ENCODE data around the gene RASSF4. TPM values are rescaled to one million over a fixed set of nuclear protein-coding genes. Genes with fewer than 3 reads are reported as not detected.

Gene RASSF4, protein sequence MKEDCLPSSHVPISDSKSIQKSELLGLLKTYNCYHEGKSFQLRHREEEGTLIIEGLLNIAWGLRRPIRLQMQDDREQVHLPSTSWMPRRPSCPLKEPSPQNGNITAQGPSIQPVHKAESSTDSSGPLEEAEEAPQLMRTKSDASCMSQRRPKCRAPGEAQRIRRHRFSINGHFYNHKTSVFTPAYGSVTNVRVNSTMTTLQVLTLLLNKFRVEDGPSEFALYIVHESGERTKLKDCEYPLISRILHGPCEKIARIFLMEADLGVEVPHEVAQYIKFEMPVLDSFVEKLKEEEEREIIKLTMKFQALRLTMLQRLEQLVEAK
- total RNA-seq (ENCODE audit: insufficient read depth, low replicate concordance), result 16.9 TPM

GRCh38 chr10:44959247-44960087, at the start of gene RASSF4:
Gene RASSF4 (plus strand): TSS chr10:44959802. CDS start chr10:44970203, 10,401 bp downstream.
- peak; percentile 92 for DNase-seq (ENCODE audit: low spot score)

DNA sequence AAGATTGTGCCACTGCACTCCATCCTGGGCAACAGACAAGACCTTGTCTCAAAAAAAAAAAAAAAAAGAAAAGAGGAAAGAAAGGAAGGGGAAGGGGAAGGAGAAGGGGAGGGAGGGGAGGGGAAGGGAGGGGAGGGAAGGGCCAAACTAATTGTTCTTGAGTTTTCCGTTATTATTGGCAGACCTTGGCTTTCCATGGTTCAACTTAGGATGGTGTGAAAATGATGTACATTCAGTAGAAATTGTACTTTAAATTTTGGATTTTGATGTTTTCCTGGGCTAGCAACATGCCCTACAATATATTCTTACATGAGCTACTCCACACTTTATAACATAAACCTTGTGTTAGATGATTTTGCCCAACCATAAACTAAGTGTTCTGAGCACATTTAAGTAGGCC, 49.7 kb upstream of the RASSF4 start:
- no peak for DNase-seq (ENCODE audit: low spot score)

GRCh38 chr10:44910602-44911001, 49.0 kb upstream of the RASSF4 start:
- DNase-seq (ENCODE audit: low spot score), result peak; percentile 65

DNA sequence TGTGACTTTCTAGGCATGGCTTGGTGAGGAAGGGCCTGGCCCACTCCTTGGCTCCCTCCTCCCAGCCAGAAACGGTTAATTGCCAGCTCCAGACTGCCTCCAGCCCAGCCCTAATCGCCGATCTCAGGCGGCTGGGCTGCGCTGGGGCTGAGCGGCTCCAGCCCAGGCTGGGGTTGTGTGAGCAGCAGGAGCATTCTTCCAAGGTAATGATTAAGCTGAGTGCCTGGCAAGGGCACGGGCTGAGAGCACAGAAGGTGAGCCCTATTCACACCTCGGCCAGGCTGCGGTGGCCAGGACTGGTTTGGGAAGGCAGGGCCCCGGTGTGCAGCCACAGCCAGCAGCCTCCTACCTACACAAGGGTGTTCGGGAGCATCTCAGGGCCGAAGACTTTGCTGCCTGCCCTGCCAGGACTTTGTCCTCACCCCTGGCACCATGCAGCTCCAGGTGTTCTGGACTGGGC, 48.5 kb upstream of the RASSF4 start, which contains the start of gene TMEM72:
TSS of gene TMEM72 (plus strand) at position 257 of the 460 bp plus-strand sequence. CDS start at position 433, 176 bp downstream.
- DNase-seq (ENCODE audit: low spot score), result peak; percentile 76

DNA sequence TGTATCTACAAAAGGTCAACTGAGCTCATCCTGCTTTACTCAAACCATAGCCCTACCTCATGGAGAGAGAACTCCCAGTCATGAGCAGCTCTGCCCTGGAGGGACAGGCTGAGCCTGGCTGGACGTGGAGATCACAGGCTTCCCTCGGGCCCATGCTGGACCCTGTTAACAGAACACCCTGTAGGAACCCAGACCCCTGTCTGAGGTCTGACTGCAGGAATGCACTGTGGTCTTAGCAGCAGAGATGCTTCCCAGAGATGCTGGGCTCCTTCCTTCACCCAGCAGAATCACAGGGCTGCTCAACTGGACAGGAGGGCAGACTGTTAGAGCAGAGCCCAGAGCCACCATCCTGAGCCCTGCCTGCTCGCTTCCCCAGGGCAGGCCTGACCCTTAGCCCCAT, 47.7 kb upstream of the RASSF4 start:
- no peak for DNase-seq (ENCODE audit: low spot score)

- peak; percentile 88 for DNase-seq (ENCODE audit: low spot score)
These were observed 46.1 kb upstream of the RASSF4 start for GRCh38 chr10:44913350-44914081.

- no peak for DNase-seq (ENCODE audit: low spot score)
These were observed 44.7 kb upstream of the RASSF4 start for GRCh38 chr10:44914891-44915290.

- DNase-seq (ENCODE audit: low spot score), result no peak
These were observed 43.2 kb upstream of the RASSF4 start for GRCh38 chr10:44916429-44916828.

GRCh38 chr10:44917848-44918247, 41.8 kb upstream of the RASSF4 start:
- no peak for DNase-seq (ENCODE audit: low spot score)

- DNase-seq (ENCODE audit: low spot score), result no peak
These were observed 39.4 kb upstream of the RASSF4 start for GRCh38 chr10:44920252-44920651.

DNA sequence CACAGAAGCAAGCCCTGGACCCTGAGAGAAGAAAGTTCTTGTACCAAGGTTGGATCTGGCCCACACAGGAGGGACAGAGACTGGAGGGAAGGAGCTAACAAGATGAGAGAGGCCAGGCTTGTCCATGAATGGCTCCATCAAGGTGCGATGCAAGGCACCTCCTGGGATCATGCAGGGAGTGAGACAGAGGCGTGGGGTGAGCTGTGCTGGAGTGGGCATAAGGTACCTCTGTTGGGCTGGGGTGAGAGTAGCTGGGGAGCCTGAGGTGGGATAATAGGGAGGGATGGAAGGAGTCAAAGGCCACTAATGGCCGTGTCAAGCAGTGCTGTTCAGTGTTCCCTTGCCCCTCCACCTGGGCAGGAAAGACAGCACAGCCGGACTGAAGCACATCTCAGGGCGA, 38.5 kb upstream of the RASSF4 start:
- no peak for DNase-seq (ENCODE audit: low spot score)

DNA sequence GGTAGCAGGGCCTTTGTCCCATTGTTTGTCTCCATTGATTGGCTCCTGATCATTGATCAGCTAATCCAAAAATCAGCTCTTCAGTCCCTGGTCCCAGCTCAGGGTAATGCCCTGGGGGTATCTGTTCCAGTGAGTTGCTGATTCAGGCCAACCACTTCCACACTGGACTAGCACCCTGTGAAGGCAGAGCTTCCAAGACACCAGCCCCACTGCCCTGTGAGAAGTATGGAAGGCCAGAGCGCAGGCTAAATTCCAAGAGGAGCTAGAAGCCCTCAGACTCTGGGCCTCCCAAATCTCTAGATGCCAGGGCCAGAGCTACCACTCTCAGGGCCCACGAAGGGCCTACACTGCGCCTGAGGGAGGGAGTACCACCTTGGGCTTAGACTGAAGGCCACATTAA, 38.1 kb upstream of the RASSF4 start:
- DNase-seq (ENCODE audit: low spot score), result no peak

GRCh38 chr10:44922021-44922420, 37.6 kb upstream of the RASSF4 start:
- DNase-seq (ENCODE audit: low spot score), result no peak

DNA sequence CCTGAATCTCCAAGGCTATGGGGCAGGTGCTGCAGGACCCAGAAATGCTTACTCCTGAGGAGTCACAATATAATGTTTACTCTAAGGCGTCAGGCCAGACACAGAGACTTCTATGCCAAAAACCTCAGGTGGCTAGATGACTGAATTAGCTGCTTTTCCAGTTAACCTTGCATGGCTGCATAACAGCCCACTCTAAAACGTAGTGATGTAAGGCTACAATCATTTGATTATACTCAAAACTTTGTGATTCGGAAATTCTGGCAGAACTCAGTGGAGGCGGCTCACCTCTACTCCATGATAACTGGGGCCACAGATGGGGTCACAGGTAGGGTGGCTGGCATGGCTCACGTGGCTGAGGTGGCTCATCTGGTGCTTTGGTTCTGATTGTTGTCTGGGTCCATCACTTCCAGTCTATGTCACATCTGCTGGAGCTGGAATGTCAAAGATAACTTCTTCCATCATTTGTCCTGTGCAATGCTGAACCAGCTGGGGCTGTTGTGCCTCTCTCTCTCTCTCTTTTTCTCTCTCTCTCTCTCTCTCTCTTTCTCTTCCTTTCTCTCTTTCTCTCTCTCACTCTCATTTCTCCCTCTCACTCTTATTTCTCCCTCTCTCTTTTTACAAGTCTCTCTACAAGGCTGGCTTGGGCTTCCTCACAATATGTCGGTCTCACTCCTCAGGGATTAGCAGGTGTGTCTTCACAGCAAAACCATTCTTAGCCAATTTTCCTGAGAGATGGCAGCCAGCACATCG, 36.6 kb upstream of the RASSF4 start:
- no peak for DNase-seq (ENCODE audit: low spot score)

DNA sequence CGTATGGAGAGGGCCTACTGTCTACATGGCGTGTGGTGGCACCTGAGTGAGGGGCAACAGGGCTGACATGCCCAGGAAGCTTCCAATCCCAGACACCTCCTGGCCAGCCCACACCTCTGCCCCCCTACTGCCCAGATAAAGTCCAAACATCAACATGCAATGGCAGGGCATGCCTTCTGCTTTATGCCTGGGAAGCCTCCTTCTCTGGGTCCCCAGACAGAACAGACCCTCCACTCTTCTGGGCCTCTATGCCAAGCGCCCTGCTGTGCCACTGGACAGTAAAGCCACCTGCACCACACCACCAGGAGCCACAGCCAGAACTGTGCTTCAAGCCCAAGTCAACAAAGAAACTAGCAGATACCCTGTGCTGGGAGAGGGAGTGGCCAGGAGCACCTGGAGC, 36.0 kb upstream of the RASSF4 start:
- DNase-seq (ENCODE audit: low spot score), result no peak

DNA sequence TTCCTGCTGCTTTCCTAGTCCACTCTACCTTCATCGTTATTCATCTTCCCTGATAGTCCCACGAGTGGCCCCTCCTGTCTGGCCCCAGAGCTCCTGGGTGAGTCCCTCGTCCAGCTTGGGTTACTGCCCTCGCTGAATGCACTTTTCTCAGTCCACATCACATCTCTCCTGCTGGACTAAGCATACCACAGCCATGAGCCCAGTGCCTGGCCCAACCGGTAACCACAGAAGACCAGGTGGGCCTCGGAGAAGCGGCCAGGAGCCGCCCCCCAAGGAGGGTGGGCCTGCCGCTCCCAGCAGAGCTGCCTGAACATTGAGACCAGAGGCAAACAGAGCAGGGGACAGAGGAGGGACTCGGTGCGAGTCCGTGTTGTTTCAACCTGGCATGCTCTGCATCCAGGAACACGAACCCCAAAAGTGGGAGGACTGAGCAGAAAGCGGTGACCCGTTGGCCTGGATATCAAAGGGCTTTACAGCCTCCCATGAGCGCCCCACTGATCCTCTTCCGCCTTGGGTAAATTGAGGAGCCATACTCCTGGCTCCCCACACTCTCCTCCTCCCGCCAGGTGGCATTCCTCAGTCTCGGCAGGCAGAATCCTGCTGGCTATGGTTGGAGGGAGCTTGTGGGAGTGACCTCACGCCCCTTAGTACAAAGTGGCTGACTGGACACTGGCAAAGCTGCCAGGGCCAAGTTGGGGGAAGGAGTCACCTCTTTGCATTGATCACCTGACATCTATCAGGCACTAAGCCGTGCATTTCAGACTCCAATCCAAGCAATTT, 35.2 kb upstream of the RASSF4 start:
- no peak for DNase-seq (ENCODE audit: low spot score)

GRCh38 chr10:44925224-44925623, 34.4 kb upstream of the RASSF4 start:
- no peak for DNase-seq (ENCODE audit: low spot score)

DNA sequence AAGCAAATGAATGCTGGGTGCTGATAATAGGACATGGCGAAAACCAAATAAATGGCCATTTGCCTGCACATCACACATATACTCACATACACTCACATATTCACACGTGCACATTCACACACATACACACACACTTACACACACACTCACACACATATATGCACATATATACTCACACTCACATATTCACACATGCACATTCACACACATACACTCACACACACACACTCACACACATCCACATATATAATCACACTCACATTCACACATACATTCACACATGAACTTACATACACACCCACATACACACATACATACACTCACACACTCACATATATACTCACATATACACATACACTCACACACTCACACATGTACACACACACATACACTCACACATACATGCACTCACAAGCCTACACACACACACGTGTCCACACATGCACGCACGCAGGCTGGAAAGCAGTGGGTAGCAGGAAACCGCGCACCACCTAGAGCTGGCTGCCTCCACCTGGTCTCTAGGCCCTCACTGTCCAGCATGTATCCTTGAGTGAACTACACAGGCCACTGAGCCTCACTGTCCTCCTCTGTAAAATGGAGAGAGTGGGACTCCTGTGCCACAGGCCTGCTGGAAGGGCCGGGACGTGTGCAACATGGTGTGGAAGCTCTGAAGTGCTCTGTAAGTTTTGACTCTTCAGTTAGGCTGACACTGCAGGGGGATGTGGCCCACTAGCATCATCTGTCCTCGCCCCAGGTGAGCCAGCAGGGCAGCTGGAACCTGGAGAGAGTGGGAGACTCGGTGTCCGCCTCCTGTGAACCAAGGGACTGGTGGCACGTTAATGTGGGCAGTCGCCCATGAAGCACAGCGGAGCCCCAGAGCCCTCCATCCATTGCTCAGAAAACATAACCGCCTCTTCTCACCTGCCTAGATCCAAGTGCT, 33.5 kb upstream of the RASSF4 start:
- DNase-seq (ENCODE audit: low spot score), result no peak

GRCh38 chr10:44926751-44927351, 32.8 kb upstream of the RASSF4 start:
- DNase-seq (ENCODE audit: low spot score), result no peak
